Measurements from ENCODE around the gene OGFOD3. TPM values are rescaled to one million over a fixed set of nuclear protein-coding genes. Genes with fewer than 3 reads are reported as not detected.

The OGFOD3 gene
- total and polyA plus RNA-seq, 2 experiments from 2014 or later = 38.1 to 44.7 TPM

GRCh38 chr17:82411396-82412053 lies 6.9 kb downstream of the OGFOD3 start:
- no peaks in the 10 kb centered on the region for H4K20me1 ChIP-seq (ENCODE audit: insufficient read depth)
- WGBS, 2 experiments (ENCODE audit: low coverage in 1 of 2, low lambda C conversion rate in 2 of 2, missing lambda C conversion rate in 2 of 2) = 92% methylated on average over 21 to 24 of the region's 24 CpGs
- DNase-seq = no peak

GRCh38 chr17:82410014-82410716 lies 8.2 kb downstream of the OGFOD3 start:
- 86 to 87% methylated on average over 14 of the region's 14 CpGs for WGBS, 2 experiments (ENCODE audit: low coverage in 1 of 2, low lambda C conversion rate in 2 of 2, missing lambda C conversion rate in 2 of 2)
- Histone ChIP-seq H3K27me3 (replicated peaks; ENCODE audit: insufficient read depth) (no peaks in the 10 kb centered on the region), H3K27ac (no peak overlapping the region), H3K9ac (no peak overlapping the region), H3K9me3 (ENCODE audit: low read depth) (no peaks in the 10 kb centered on the region), H3K4me1 (ENCODE audit: insufficient read depth) (no peaks in the 10 kb centered on the region), H3F3A (ENCODE audit: insufficient read depth) (no peaks in the 10 kb centered on the region), H3K79me2 (ENCODE audit: insufficient read depth) (no peaks in the 10 kb centered on the region), H2AFZ (no peak overlapping the region), H3K4me2 (ENCODE audit: unreplicated experiment) (no peak overlapping the region), H3K9me2 (ENCODE audit: insufficient read depth) (no peaks in the 10 kb centered on the region), H3K36me3 (ENCODE audit: low read depth) (no peaks in the 10 kb centered on the region), H3K4me3 (no peak overlapping the region), H4K20me1 (ENCODE audit: insufficient read depth) (no peaks in the 10 kb centered on the region)
- no peak for DNase-seq
- in situ Hi-C loops (cut with MboI) = loop anchor here (10.0 kb wide), 1 partner anchor 55 kb away; the partner anchor contains the start of gene TEX19
- no peak for TF ChIP-seq EZH2 (IDR thresholded peaks at IDR 0.05; ENCODE audit: insufficient read depth, poor library complexity, severe bottlenecking)
- TF ChIP-seq EZH2phosphoT487 (IDR thresholded peaks at IDR 0.05; ENCODE audit: insufficient read depth, low read depth) = no peak

More at GRCh38 chr17:82411396-82412053, 6.9 kb downstream of the OGFOD3 start:
- H2AFZ ChIP-seq = no peak overlapping the region
- no peaks in the 10 kb centered on the region for H3F3A ChIP-seq (ENCODE audit: insufficient read depth)
- in situ Hi-C loops (cut with MboI) = loop anchor here (10.0 kb wide), 1 partner anchor 57 kb away; the partner anchor contains the start of gene TEX19
- no peak overlapping the region for H3K4me2 ChIP-seq (ENCODE audit: unreplicated experiment)
- H3K4me3 ChIP-seq = no peak overlapping the region
- no peaks in the 10 kb centered on the region for H3K4me1 ChIP-seq (ENCODE audit: insufficient read depth)
- no peaks in the 10 kb centered on the region for H3K36me3 ChIP-seq (ENCODE audit: low read depth)
- no peaks in the 10 kb centered on the region for H3K9me2 ChIP-seq (ENCODE audit: insufficient read depth)
- H3K27ac ChIP-seq = no peak overlapping the region
- H3K79me2 ChIP-seq (ENCODE audit: insufficient read depth) = no peaks in the 10 kb centered on the region
- TF ChIP-seq EZH2phosphoT487 (IDR thresholded peaks at IDR 0.05; ENCODE audit: insufficient read depth, low read depth) (no peak), EZH2 (IDR thresholded peaks at IDR 0.05; ENCODE audit: insufficient read depth, poor library complexity, severe bottlenecking) (no peak)
- H3K27me3 ChIP-seq (replicated peaks; ENCODE audit: insufficient read depth) = no peaks in the 10 kb centered on the region
- no peak overlapping the region for H3K9ac ChIP-seq
- H3K9me3 ChIP-seq (ENCODE audit: low read depth) = no peaks in the 10 kb centered on the region

GRCh38 chr17:82408938-82409318 lies 9.5 kb downstream of the OGFOD3 start:
- no peak overlapping the region for H3K27ac ChIP-seq
- H3K9me3 ChIP-seq (ENCODE audit: low read depth) = no peaks in the 10 kb centered on the region
- TF ChIP-seq EZH2 (IDR thresholded peaks at IDR 0.05; ENCODE audit: insufficient read depth, poor library complexity, severe bottlenecking) = no peak
- H2AFZ ChIP-seq = no peak overlapping the region
- H3K79me2 ChIP-seq (ENCODE audit: insufficient read depth) = no peaks in the 10 kb centered on the region
- no peak overlapping the region for H3K4me3 ChIP-seq
- WGBS, 2 experiments (ENCODE audit: low coverage in 1 of 2, low lambda C conversion rate in 2 of 2, missing lambda C conversion rate in 2 of 2) = 94 to 96% methylated on average over 18 to 21 of the region's 21 CpGs
- no peaks in the 10 kb centered on the region for H3K9me2 ChIP-seq (ENCODE audit: insufficient read depth)
- no peak overlapping the region for H3K9ac ChIP-seq
- H3K4me2 ChIP-seq (ENCODE audit: unreplicated experiment) = no peak overlapping the region
- H4K20me1 ChIP-seq (ENCODE audit: insufficient read depth) = no peaks in the 10 kb centered on the region
- no peak for DNase-seq
- H3F3A ChIP-seq (ENCODE audit: insufficient read depth) = no peaks in the 10 kb centered on the region
- in situ Hi-C loops (cut with MboI) = no loop called here
- H3K4me1 ChIP-seq (ENCODE audit: insufficient read depth) = no peaks in the 10 kb centered on the region
- H3K27me3 ChIP-seq (replicated peaks; ENCODE audit: insufficient read depth) = no peaks in the 10 kb centered on the region
- H3K36me3 ChIP-seq (ENCODE audit: low read depth) = no peaks in the 10 kb centered on the region

GRCh38 chr17:82408288-82408937 lies 10.0 kb downstream of the OGFOD3 start:
- Histone ChIP-seq H3F3A (ENCODE audit: insufficient read depth) (no peaks in the 10 kb centered on the region), H3K27me3 (replicated peaks; ENCODE audit: insufficient read depth) (no peaks in the 10 kb centered on the region), H3K9me2 (ENCODE audit: insufficient read depth) (no peaks in the 10 kb centered on the region), H3K9ac (no peak overlapping the region), H3K4me3 (no peak overlapping the region), H2AFZ (no peak overlapping the region), H3K27ac (no peak overlapping the region), H3K9me3 (ENCODE audit: low read depth) (no peaks in the 10 kb centered on the region), H3K4me1 (ENCODE audit: insufficient read depth) (no peaks in the 10 kb centered on the region), H4K20me1 (ENCODE audit: insufficient read depth) (no peaks in the 10 kb centered on the region), H3K79me2 (ENCODE audit: insufficient read depth) (no peaks in the 10 kb centered on the region), H3K36me3 (ENCODE audit: low read depth) (no peaks in the 10 kb centered on the region), H3K4me2 (ENCODE audit: unreplicated experiment) (no peak overlapping the region)
- DNase-seq = no peak
- WGBS, 2 experiments (ENCODE audit: low coverage in 1 of 2, low lambda C conversion rate in 2 of 2, missing lambda C conversion rate in 2 of 2) = 90 to 92% methylated on average over 15 of the region's 15 CpGs
- TF ChIP-seq EZH2phosphoT487 (IDR thresholded peaks at IDR 0.05; ENCODE audit: insufficient read depth, low read depth) (no peak), EZH2 (IDR thresholded peaks at IDR 0.05; ENCODE audit: insufficient read depth, poor library complexity, severe bottlenecking) (no peak)
- in situ Hi-C loops (cut with MboI) = no loop called here

All from GM23248 (cell line).